HG03521 (cell line): ENCODE results near the gene CALML4.
"Not testable (repeated sequence)": the region's sequence is repeated elsewhere in the genome, so short reads cannot be mapped to it uniquely, and the experiment has no call there.

Experiments
- ATAC-seq: cut with Tn5 transposase; IDR thresholded peaks from one replicate; pipeline ENCODE4 v1.9.1; 2021; ENCODE audit warnings: mild to moderate bottlenecking, moderate library complexity; ENCODE audit not compliant: unreplicated experiment

CALML4 gene

GRCh38 chr15:68208636-68209240 is 3.6 kb upstream of the CALML4 start:
- no peak for ATAC-seq

GRCh38 chr15:68208136-68208535 is 3.0 kb upstream of the CALML4 start:
- ATAC-seq, result no peak

GRCh38 chr15:68207176-68207935 is 2.2 kb upstream of the CALML4 start:
- ATAC-seq, result no peak

GRCh38 chr15:68206711-68207151 is 1.6 kb upstream of the CALML4 start:
- ATAC-seq, result no peak

- no peak for ATAC-seq
These were observed 915 bp upstream of the CALML4 start for GRCh38 chr15:68205954-68206539.

- no peak for ATAC-seq
These were observed 419 bp upstream of the CALML4 start for GRCh38 chr15:68205558-68205944.

GRCh38 chr15:68204361-68204760 is 771 bp downstream of the CALML4 start:
- no peak for ATAC-seq

GRCh38 chr15:68203956-68204355 is 1.2 kb downstream of the CALML4 start:
- no peak for ATAC-seq

- ATAC-seq, result no peak
These were observed 1.6 kb downstream of the CALML4 start for GRCh38 chr15:68203486-68203885.

GRCh38 chr15:68202994-68203393 is 2.1 kb downstream of the CALML4 start:
- not testable (repeated sequence) for ATAC-seq

- ATAC-seq, result no peak
These were observed 3.3 kb downstream of the CALML4 start for GRCh38 chr15:68201879-68202261.

- no peak for ATAC-seq
These were observed 3.8 kb downstream of the CALML4 start for GRCh38 chr15:68201153-68201878.

GRCh38 chr15:68200016-68200861 is 4.9 kb downstream of the CALML4 start:
- no peak for ATAC-seq

- ATAC-seq, result no peak
These were observed 5.8 kb downstream of the CALML4 start for GRCh38 chr15:68199340-68199739.

- ATAC-seq, result no peak
These were observed 7.3 kb downstream of the CALML4 start for GRCh38 chr15:68197661-68198437.

GRCh38 chr15:68197170-68197492 is 8.0 kb downstream of the CALML4 start:
- no peak for ATAC-seq

GRCh38 chr15:68196445-68197169 is 8.5 kb downstream of the CALML4 start:
- no peak for ATAC-seq

GRCh38 chr15:68195336-68196112 is 9.6 kb downstream of the CALML4 start:
- ATAC-seq, result no peak
